Measurements from ENCODE around the gene PHRF1.

GRCh38 chr11:639332-639955 lies 63.2 kb downstream of the PHRF1 start:
- TF ChIP-seq, protein P1, sequence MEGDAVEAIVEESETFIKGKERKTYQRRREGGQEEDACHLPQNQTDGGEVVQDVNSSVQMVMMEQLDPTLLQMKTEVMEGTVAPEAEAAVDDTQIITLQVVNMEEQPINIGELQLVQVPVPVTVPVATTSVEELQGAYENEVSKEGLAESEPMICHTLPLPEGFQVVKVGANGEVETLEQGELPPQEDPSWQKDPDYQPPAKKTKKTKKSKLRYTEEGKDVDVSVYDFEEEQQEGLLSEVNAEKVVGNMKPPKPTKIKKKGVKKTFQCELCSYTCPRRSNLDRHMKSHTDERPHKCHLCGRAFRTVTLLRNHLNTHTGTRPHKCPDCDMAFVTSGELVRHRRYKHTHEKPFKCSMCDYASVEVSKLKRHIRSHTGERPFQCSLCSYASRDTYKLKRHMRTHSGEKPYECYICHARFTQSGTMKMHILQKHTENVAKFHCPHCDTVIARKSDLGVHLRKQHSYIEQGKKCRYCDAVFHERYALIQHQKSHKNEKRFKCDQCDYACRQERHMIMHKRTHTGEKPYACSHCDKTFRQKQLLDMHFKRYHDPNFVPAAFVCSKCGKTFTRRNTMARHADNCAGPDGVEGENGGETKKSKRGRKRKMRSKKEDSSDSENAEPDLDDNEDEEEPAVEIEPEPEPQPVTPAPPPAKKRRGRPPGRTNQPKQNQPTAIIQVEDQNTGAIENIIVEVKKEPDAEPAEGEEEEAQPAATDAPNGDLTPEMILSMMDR (IDR thresholded peaks at IDR 0.05), result no peak
- TF ChIP-seq POLR2A (IDR thresholded peaks at IDR 0.05), result no peak

Measured in heart left ventricle (tissue), 13 donors.